Fibroblast of lung (primary cell): ENCODE measurements around the gene RBBP4. TPM values are rescaled to one million over a fixed set of nuclear protein-coding genes. Genes with fewer than 3 reads are reported as not detected.

Source experiments
- DNase-seq, 2 donors: peaks; one replicate each; pipeline versions ENCODE4 v3.0.0 to v3.0.0-alpha.2; 2010; ENCODE audit warnings: low read depth in 2 of 2
- H2AFZ ChIP-seq: 2 replicates; pipeline ENCODE4 v1.5.1; 2012; ENCODE audit warnings: low read length, control low read depth, inconsistent platforms
- H3K27ac ChIP-seq: 2 replicates; pipeline ENCODE4 v1.5.1; 2011; ENCODE audit warnings: low read length, control low read depth; ENCODE audit not compliant: insufficient read depth
- H3K27me3 ChIP-seq: 2 replicates; pipeline ENCODE4 v1.5.1; 2011; ENCODE audit warnings: mild to moderate bottlenecking, low read length; ENCODE audit not compliant: control insufficient read depth, insufficient read depth
- H3K36me3 ChIP-seq: 2 replicates; pipeline ENCODE4 v1.5.1; 2011; ENCODE audit warnings: low read length; ENCODE audit not compliant: control insufficient read depth, insufficient read depth
- H3K4me1 ChIP-seq: 2 replicates; pipeline ENCODE4 v1.5.1; 2011; ENCODE audit warnings: low read length; ENCODE audit not compliant: control insufficient read depth, insufficient read depth; ENCODE audit errors: extremely low read depth
- H3K4me2 ChIP-seq: 2 replicates; pipeline ENCODE4 v1.5.1; 2011; ENCODE audit warnings: low read length, control low read depth; ENCODE audit not compliant: insufficient read depth; ENCODE audit errors: extremely low read depth
- H3K4me3 ChIP-seq, 4 experiments: fragments of 200-600 bp in 1 of 4; sonication (generic) in 1 of 4; replicated peaks in 1 of 4; 2 replicates each; pipeline ENCODE4 v1.5.1; 2011 to 2016; ENCODE audit warnings: low read length in 4 of 4, low read depth in 3 of 4, mild to moderate bottlenecking in 3 of 4, control low read depth in 2 of 4, inconsistent platforms in 1 of 4, mixed read lengths in 1 of 4; ENCODE audit not compliant: insufficient read depth in 1 of 4; ENCODE audit errors: control extremely low read depth in 1 of 4
- H3K79me2 ChIP-seq: 2 replicates; pipeline ENCODE4 v1.5.1; 2012; ENCODE audit warnings: mild to moderate bottlenecking, low read length, inconsistent platforms; ENCODE audit not compliant: control insufficient read depth, insufficient read depth
- H3K9ac ChIP-seq: 2 replicates; pipeline ENCODE4 v1.5.1; 2011; ENCODE audit warnings: mild to moderate bottlenecking, low read length, control low read depth; ENCODE audit not compliant: insufficient read depth
- H3K9me3 ChIP-seq: 2 replicates; pipeline ENCODE4 v1.5.1; 2012; ENCODE audit warnings: low read depth, low read length; ENCODE audit not compliant: control insufficient read depth, insufficient read depth
- H4K20me1 ChIP-seq: 2 replicates; pipeline ENCODE4 v1.5.1; 2011; ENCODE audit warnings: low read length; ENCODE audit not compliant: control insufficient read depth, insufficient read depth; ENCODE audit errors: extremely low read depth
- CTCF ChIP-seq, 2 donors: IDR thresholded peaks in 1 of 2; conservative IDR thresholded peaks in 1 of 2; 1 replicate in 1 of 2; 2 replicates in 1 of 2; pipeline ENCODE4 v1.5.1; 2011 to 2012; ENCODE audit warnings: low read length in 2 of 2, control low read depth in 1 of 2, inconsistent platforms in 1 of 2, low read depth in 1 of 2, mild to moderate bottlenecking in 1 of 2
- EZH2 ChIP-seq: IDR thresholded peaks from 2 replicates; pipeline ENCODE4 v1.5.1; 2012; ENCODE audit warnings: low read length, control low read depth, mild to moderate bottlenecking; ENCODE audit errors: missing control alignments
- polyA plus RNA-seq, 2 donors: library from polyadenylated mRNA; depleted of rRNA in 1 of 2; stranded (reverse) in 1 of 2; unstranded in 1 of 2; fragments of >200 nt; gene quantifications; 2 replicates each; pipeline ENCODE4 v1.2.1, GENCODE V29; 2011 to 2012; ENCODE audit warnings: missing spikeins in 1 of 2
- total RNA-seq: library from RNA; depleted of rRNA; stranded (reverse); fragments of >200 nt; gene quantifications from 2 replicates; pipeline ENCODE4 v1.2.1, GENCODE V29; 2014

RBBP4 gene
- total and polyA plus RNA-seq, 2 donors (not counting 1 experiment from before 2014, with no cell fraction given): 92.5 to 169 TPM

- no peak overlapping the region for H3K9ac ChIP-seq
- H3K27ac ChIP-seq: no peak overlapping the region
- H4K20me1 ChIP-seq: no peaks in the 10 kb centered on the region
Observed at GRCh38 chr1:32613472-32613871, 37.5 kb upstream of the RBBP4 start.

GRCh38 chr1:32618673-32619221 is 32.3 kb upstream of the RBBP4 start:
- Histone ChIP-seq H3K36me3 (no peaks in the 10 kb centered on the region), H3K4me2 (no peak overlapping the region), H3K4me3 (no peak overlapping the region), H3K9me3 (no peaks in the 10 kb centered on the region), H3K27ac (no peak overlapping the region), H2AFZ (no peak overlapping the region), H3K9ac (no peak overlapping the region), H3K27me3 (no peaks in the 10 kb centered on the region), H4K20me1 (no peaks in the 10 kb centered on the region), H3K4me1 (no peaks in the 10 kb centered on the region), H3K79me2 (no peaks in the 10 kb centered on the region)
- TF ChIP-seq CTCF (conservative IDR thresholded peaks at IDR 0.05 in 1 of 2, IDR thresholded peaks at IDR 0.05 in 1 of 2; ENCODE audit: low read depth in 1 of 2, low read length in 2 of 2): no peak
- no peak for TF ChIP-seq EZH2
- DNase-seq: peak; percentile 3 to 9

More at GRCh38 chr1:32613472-32613871, 37.5 kb upstream of the RBBP4 start:
- H3K4me3 ChIP-seq: no peak overlapping the region
- peaks cover 2% of the 10 kb centered on the region for H3K4me1 ChIP-seq
- no peak for DNase-seq
- no peaks in the 10 kb centered on the region for H3K79me2 ChIP-seq
- no peaks in the 10 kb centered on the region for H3K36me3 ChIP-seq
- TF ChIP-seq EZH2: no peak
- no peak for TF ChIP-seq CTCF (conservative IDR thresholded peaks at IDR 0.05 in 1 of 2, IDR thresholded peaks at IDR 0.05 in 1 of 2; ENCODE audit: low read depth in 1 of 2, low read length in 2 of 2)
- no peak overlapping the region for H3K4me2 ChIP-seq
- H2AFZ ChIP-seq: no peak overlapping the region
- H3K27me3 ChIP-seq: no peaks in the 10 kb centered on the region
- no peaks in the 10 kb centered on the region for H3K9me3 ChIP-seq

GRCh38 chr1:32619701-32620485 is 31.1 kb upstream of the RBBP4 start:
- H3K4me3 ChIP-seq: no peak overlapping the region
- H3K4me2 ChIP-seq: no peak overlapping the region
- no peak overlapping the region for H3K9ac ChIP-seq
- H3K79me2 ChIP-seq: no peaks in the 10 kb centered on the region
- H3K9me3 ChIP-seq: no peaks in the 10 kb centered on the region
- H2AFZ ChIP-seq: no peak overlapping the region
- H3K27ac ChIP-seq: no peak overlapping the region
- no peaks in the 10 kb centered on the region for H4K20me1 ChIP-seq
- H3K4me1 ChIP-seq: no peaks in the 10 kb centered on the region
- no peaks in the 10 kb centered on the region for H3K36me3 ChIP-seq
- no peak for TF ChIP-seq EZH2
- TF ChIP-seq CTCF (conservative IDR thresholded peaks at IDR 0.05 in 1 of 2, IDR thresholded peaks at IDR 0.05 in 1 of 2; ENCODE audit: low read depth in 1 of 2, low read length in 2 of 2): peak in 1 of 2 donors; percentile 26
- peak; percentile 11 to 57 for DNase-seq
- H3K27me3 ChIP-seq: no peaks in the 10 kb centered on the region
